HL-60 (cell line): ENCODE data around the gene ABCB10.
A peak's percentile ranks its signal among the peaks of the same experiment; 100 is the strongest.

Source experiments
- CTCF ChIP-seq: IDR thresholded peaks from one replicate; pipeline ENCODE4 v1.5.1; 2011; ENCODE audit warnings: low read length, control low read depth, inconsistent platforms; ENCODE audit not compliant: insufficient read depth
- GABPA ChIP-seq: IDR thresholded peaks from 2 replicates; pipeline ENCODE4 v1.6.1; 2012; ENCODE audit warnings: low read depth
- POLR2AphosphoS5 ChIP-seq: IDR thresholded peaks from 2 replicates; pipeline ENCODE4 v1.6.1; 2012; ENCODE audit warnings: low read depth
- REST ChIP-seq: IDR thresholded peaks from 2 replicates; pipeline ENCODE4 v1.6.1; 2012; ENCODE audit warnings: low read depth; ENCODE audit not compliant: insufficient replicate concordance
- SPI1 ChIP-seq: IDR thresholded peaks from 2 replicates; pipeline ENCODE4 v1.6.1; 2012; ENCODE audit warnings: low read depth, mild to moderate bottlenecking, borderline replicate concordance

- TF ChIP-seq CTCF (no peak), GABPA (no peak), POLR2AphosphoS5 (no peak), REST (no peak), SPI1 (peak; percentile 53; the same call in 1 of the 2 replicates)
Measured at GRCh38 chr1:229526695-229527094, 31.8 kb downstream of the ABCB10 start.
